ENCODE results near the gene URB1.

- no peak for TF ChIP-seq POLR2A (IDR thresholded peaks at IDR 0.05; ENCODE audit: low read length)
- no peak for TF ChIP-seq GATA1 (IDR thresholded peaks at IDR 0.05; ENCODE audit: low read depth, low read length)
These were observed 122.1 kb downstream of the URB1 start for GRCh38 chr21:32270748-32271147.

All from erythroblast (primary cell).